Measurements from ENCODE around the gene CAPNS2. TPM values are rescaled to one million over a fixed set of nuclear protein-coding genes. Genes with fewer than 3 reads are reported as not detected.

CAPNS2 gene
- total and polyA plus RNA-seq, 2 of the 8 experiments (the other 6 are each of a cell fraction or from before 2014, with no cell fraction given), result not detected

- no peak for TF ChIP-seq TAF7 (optimal IDR thresholded peaks at IDR 0.05; ENCODE audit: borderline replicate concordance, low read depth, low read length)
These were observed 31.7 kb upstream of the CAPNS2 start (continued) for GRCh38 chr16:55534756-55535155.
